Lung microvascular endothelial cell (primary cell): Measurements from ENCODE around the gene EIF2B5. TPM values are rescaled to one million over a fixed set of nuclear protein-coding genes. Genes with fewer than 3 reads are reported as not detected.
"Not testable (repeated sequence)": the region's sequence is repeated elsewhere in the genome, so short reads cannot be mapped to it uniquely, and the experiment has no call there.

Experiments
- DNase-seq, 2 donors: peaks; one replicate each; pipeline versions ENCODE4 v3.0.0 to v3.0.0-alpha.2; 2010; ENCODE audit warnings: low read depth in 2 of 2
- total RNA-seq: library from RNA; depleted of rRNA; stranded (reverse); fragments of >200 nt; gene quantifications from 2 replicates; pipeline ENCODE4 v1.2.1, GENCODE V29; 2014

The EIF2B5 gene
- total RNA-seq, 1 donor from 2014 or later, result 34.3 TPM

- DNase-seq, result no peak
These were observed 10.7 kb downstream of the EIF2B5 start for GRCh38 chr3:184145751-184146270.

GRCh38 chr3:184148076-184148475, 12.9 kb downstream of the EIF2B5 start:
- DNase-seq, result no peak

GRCh38 chr3:184149123-184149522, 14.0 kb downstream of the EIF2B5 start:
- DNase-seq, result no peak

- DNase-seq, result peak; percentile 43 to 57
These were observed 14.6 kb downstream of the EIF2B5 start for GRCh38 chr3:184149770-184150169.

GRCh38 chr3:184154885-184155643, 19.9 kb downstream of the EIF2B5 start, which contains the start of gene DVL3:
DVL3 (plus strand) TSS chr3:184155377; CDS start chr3:184155636, 259 bp downstream.
- peak; percentile 57 to 66 for DNase-seq

- DNase-seq, result peak; percentile 12 to 14
These were observed 20.7 kb downstream of the EIF2B5 start for GRCh38 chr3:184155644-184156521.

GRCh38 chr3:184156522-184156955, 21.4 kb downstream of the EIF2B5 start:
- DNase-seq, result peak; percentile 29 to 42

- no peak for DNase-seq
These were observed 22.0 kb downstream of the EIF2B5 start for GRCh38 chr3:184157206-184157605.

- no peak for DNase-seq
These were observed 23.2 kb downstream of the EIF2B5 start for GRCh38 chr3:184158404-184158803.

GRCh38 chr3:184160456-184160855, 25.3 kb downstream of the EIF2B5 start:
- DNase-seq, result peak in 1 of 2 donors; percentile 64

GRCh38 chr3:184162571-184163070, 27.5 kb downstream of the EIF2B5 start:
- not testable (repeated sequence) for DNase-seq

- DNase-seq, result no peak
These were observed 29.6 kb downstream of the EIF2B5 start for GRCh38 chr3:184164648-184165330.

GRCh38 chr3:184165543-184165942, 30.4 kb downstream of the EIF2B5 start:
- DNase-seq, result no peak

GRCh38 chr3:184166671-184167070, 31.5 kb downstream of the EIF2B5 start:
- DNase-seq, result no peak

GRCh38 chr3:184167786-184168185, 32.6 kb downstream of the EIF2B5 start:
- DNase-seq, result no peak

GRCh38 chr3:184168363-184169120, 33.4 kb downstream of the EIF2B5 start:
- no peak for DNase-seq

- DNase-seq, result no peak
These were observed 35.0 kb downstream of the EIF2B5 start for GRCh38 chr3:184169896-184170875.

- no peak for DNase-seq
These were observed 36.4 kb downstream of the EIF2B5 start for GRCh38 chr3:184171562-184171961.

- peak; percentile 15 to 71 for DNase-seq
These were observed 37.7 kb downstream of the EIF2B5 start for GRCh38 chr3:184172681-184173373.
